ENCODE data around the gene MOGAT1. TPM values are rescaled to one million over a fixed set of nuclear protein-coding genes. Genes with fewer than 3 reads are reported as not detected.
A peak's percentile ranks its signal among the peaks of the same experiment; 100 is the strongest.

Gene MOGAT1
- total and polyA plus RNA-seq, 2 experiments from 2014 or later: not detected

DNA sequence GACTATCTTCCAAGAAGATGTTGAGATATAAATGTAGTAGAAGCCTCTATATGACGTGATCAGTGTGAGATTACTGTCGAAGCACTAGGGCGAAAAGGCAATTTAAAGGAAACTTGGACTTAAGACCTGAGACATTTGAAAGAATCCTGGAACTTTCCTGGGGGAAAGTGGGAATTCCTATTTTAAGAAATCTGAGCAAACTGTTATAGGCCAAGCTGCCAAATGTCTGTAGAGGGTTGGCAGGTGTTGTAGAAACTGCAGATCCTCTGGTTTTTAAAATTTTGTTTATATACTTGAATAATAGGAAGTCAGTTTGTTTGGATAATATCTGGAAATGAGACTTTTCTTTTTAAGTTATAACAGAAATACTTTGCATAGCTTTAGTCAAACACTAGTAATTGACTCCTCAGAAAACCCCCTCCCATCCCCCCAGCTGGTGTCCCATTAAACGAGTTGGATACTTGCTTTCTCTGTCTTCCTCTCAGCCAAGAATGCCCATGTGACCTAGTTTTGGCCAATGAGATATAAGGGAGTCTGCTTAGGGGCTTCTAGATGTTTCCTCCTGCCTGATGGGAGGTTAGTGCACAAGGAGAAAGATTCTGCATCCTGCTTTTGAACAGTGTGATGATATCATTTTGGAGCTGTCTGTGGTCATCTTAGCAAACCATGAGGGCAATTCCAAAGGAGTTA lies 61.2 kb downstream of the MOGAT1 start:
- no peak overlapping the region for H3K4me3 ChIP-seq
- TF ChIP-seq, protein P1, sequence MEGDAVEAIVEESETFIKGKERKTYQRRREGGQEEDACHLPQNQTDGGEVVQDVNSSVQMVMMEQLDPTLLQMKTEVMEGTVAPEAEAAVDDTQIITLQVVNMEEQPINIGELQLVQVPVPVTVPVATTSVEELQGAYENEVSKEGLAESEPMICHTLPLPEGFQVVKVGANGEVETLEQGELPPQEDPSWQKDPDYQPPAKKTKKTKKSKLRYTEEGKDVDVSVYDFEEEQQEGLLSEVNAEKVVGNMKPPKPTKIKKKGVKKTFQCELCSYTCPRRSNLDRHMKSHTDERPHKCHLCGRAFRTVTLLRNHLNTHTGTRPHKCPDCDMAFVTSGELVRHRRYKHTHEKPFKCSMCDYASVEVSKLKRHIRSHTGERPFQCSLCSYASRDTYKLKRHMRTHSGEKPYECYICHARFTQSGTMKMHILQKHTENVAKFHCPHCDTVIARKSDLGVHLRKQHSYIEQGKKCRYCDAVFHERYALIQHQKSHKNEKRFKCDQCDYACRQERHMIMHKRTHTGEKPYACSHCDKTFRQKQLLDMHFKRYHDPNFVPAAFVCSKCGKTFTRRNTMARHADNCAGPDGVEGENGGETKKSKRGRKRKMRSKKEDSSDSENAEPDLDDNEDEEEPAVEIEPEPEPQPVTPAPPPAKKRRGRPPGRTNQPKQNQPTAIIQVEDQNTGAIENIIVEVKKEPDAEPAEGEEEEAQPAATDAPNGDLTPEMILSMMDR (IDR thresholded peaks at IDR 0.05; ENCODE audit: low read depth, low read length): no peak
- H3K27ac ChIP-seq: no peak overlapping the region

DNA sequence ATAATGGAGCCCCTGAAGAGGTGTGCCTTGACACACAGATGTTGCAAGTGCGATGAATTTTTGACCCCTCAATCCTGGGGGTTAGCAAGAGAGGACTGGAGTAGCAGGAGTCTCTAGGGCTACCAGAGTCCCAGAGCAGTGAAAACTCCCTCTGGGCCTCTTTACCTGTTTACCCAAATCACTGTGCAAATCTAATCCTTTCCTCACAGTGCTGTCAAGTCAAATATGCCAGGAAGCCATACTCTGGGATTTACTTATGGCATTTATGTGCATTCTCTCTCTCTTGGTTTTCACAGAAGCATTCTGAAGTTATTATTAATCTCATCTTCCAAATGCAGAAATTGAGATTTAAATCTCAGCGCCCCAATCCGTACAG lies 62.0 kb downstream of the MOGAT1 start:
- Histone ChIP-seq H3K4me1 (ENCODE audit: low read depth) (no peaks in the 10 kb centered on the region), H3K36me3 (no peaks in the 10 kb centered on the region), H3K27ac (no peak overlapping the region), H3K9me3 (ENCODE audit: low read depth) (no peaks in the 10 kb centered on the region), H3K4me3 (no peak overlapping the region), H3K27me3 (no peaks in the 10 kb centered on the region)
- DNase-seq (ENCODE audit: low read depth in 1 of 2, low spot score in 1 of 2): no peak
- TF ChIP-seq, protein P1 (IDR thresholded peaks at IDR 0.05; ENCODE audit: low read depth, low read length): no peak

More for the DNA sequence above, 61.2 kb downstream of the MOGAT1 start:
- H3K9me3 ChIP-seq (ENCODE audit: low read depth): no peaks in the 10 kb centered on the region
- H3K27me3 ChIP-seq: no peaks in the 10 kb centered on the region
- H3K36me3 ChIP-seq: no peaks in the 10 kb centered on the region
- no peaks in the 10 kb centered on the region for H3K4me1 ChIP-seq (ENCODE audit: low read depth)
- DNase-seq (ENCODE audit: low read depth in 1 of 2, low spot score in 1 of 2): no peak

DNA sequence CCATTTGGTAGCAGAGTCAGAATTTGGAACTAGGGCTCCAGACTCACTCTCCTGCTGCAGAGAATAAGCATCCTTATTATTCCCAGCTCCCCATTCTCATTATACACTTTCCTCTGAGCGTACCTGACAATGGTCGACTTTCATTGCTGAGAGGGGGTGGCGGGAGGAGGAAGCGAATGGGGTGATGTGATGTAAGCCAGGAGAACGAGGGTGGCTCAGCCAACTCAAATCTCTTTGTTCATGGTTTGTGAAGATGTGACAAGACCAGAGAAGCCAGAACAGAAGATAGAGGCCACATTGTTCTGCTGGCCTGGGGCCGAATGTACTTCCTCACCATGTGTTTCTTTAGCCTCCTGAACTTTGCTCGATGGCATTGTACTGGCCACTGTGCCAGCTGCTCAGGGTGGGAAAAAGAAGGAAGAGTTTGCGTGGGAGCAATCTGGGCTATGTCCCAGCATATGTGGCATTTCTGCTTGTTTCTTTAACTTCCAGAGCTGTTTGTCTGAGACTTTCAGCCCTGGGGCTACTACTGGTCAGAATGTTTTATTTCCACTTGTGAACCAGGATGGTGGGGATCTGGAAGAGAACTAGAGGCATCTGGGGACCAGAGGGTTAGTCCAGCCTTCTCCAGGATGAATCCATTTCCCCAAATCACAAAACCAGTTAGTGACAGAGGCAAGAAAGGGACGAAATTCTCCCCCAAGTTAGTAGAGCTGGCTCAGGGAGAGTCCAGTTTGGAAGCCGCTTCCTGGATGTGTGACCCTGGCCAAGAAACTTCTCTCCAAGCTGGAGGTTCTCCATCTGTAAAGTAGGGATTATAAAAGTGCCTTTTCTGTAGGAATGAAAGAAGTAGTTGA lies 62.6 kb downstream of the MOGAT1 start:
- TF ChIP-seq, protein P1 (IDR thresholded peaks at IDR 0.05; ENCODE audit: low read depth, low read length): no peak
- H3K4me3 ChIP-seq: no peak overlapping the region
- H3K36me3 ChIP-seq: no peaks in the 10 kb centered on the region
- no peaks in the 10 kb centered on the region for H3K27me3 ChIP-seq
- no peak overlapping the region for H3K27ac ChIP-seq
- peak in 1 of 2 donors; percentile 67 for DNase-seq (ENCODE audit: low read depth in 1 of 2, low spot score in 1 of 2)
- H3K4me1 ChIP-seq (ENCODE audit: low read depth): no peaks in the 10 kb centered on the region
- no peaks in the 10 kb centered on the region for H3K9me3 ChIP-seq (ENCODE audit: low read depth)

DNA sequence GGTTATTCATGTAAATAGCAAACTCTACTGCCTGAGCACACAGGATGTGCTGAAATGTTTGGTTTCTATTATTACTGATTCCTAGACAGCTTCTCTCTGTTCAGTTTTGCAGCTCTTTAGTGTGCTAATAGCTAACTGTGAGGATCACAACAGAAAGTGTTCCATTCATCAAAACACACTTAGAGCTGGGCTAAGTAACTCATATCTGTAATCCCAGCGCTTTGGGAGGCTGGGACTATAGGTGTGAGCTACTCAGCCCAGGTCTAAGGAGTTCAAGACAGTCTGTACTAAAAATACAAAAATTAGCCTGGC lies 63.2 kb downstream of the MOGAT1 start:
- no peaks in the 10 kb centered on the region for H3K27me3 ChIP-seq
- H3K9me3 ChIP-seq (ENCODE audit: low read depth): no peaks in the 10 kb centered on the region
- no peak overlapping the region for H3K27ac ChIP-seq
- no peak overlapping the region for H3K4me3 ChIP-seq
- TF ChIP-seq, protein P1 (IDR thresholded peaks at IDR 0.05; ENCODE audit: low read depth, low read length): no peak
- no peaks in the 10 kb centered on the region for H3K36me3 ChIP-seq
- DNase-seq (ENCODE audit: low read depth in 1 of 2, low spot score in 1 of 2): no peak
- no peaks in the 10 kb centered on the region for H3K4me1 ChIP-seq (ENCODE audit: low read depth)

DNA sequence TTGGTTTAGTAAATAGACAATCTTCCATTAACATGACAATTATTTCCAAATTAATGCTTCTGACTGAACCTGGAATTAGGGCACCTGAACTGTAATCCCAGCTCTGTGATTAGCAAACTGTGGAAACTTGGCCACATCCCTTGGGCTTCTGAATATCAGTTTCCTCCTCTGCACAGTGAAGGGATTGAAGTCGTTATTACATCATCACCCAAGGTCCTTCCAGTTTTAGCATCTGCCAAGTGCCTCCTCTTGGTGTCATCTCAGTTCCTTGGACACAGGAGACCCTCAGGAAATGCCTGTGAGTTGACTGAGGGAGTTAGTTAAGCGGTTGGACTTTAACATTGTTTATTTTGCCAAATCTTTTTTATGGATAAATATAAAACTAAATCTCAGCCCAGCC lies 64.8 kb downstream of the MOGAT1 start:
- no peaks in the 10 kb centered on the region for H3K27me3 ChIP-seq
- TF ChIP-seq, protein P1 (IDR thresholded peaks at IDR 0.05; ENCODE audit: low read depth, low read length): no peak
- peak in 1 of 2 donors; percentile 54 for DNase-seq (ENCODE audit: low read depth in 1 of 2, low spot score in 1 of 2)
- H3K9me3 ChIP-seq (ENCODE audit: low read depth): no peaks in the 10 kb centered on the region
- no peaks in the 10 kb centered on the region for H3K4me1 ChIP-seq (ENCODE audit: low read depth)
- H3K4me3 ChIP-seq: no peak overlapping the region
- H3K27ac ChIP-seq: no peak overlapping the region
- H3K36me3 ChIP-seq: no peaks in the 10 kb centered on the region
